ENCODE data around the gene DES.
A peak's percentile ranks its signal among the peaks of the same experiment; 100 is the strongest.

DES gene

GRCh38 chr2:219462349-219462748 lies 44.2 kb downstream of the DES start:
- H3K9me3 Mint-ChIP-seq: no peaks in the 10 kb centered on the region
- H3K36me3 Mint-ChIP-seq: no peaks in the 10 kb centered on the region
- peaks cover 5% of the 10 kb centered on the region for H3K4me1 Mint-ChIP-seq
- no peak overlapping the region for H3K4me3 Mint-ChIP-seq
- H3K27me3 Mint-ChIP-seq: peaks cover 38% of the 10 kb centered on the region
- no peak for ATAC-seq
- no peak overlapping the region for H3K27ac Mint-ChIP-seq

DNA sequence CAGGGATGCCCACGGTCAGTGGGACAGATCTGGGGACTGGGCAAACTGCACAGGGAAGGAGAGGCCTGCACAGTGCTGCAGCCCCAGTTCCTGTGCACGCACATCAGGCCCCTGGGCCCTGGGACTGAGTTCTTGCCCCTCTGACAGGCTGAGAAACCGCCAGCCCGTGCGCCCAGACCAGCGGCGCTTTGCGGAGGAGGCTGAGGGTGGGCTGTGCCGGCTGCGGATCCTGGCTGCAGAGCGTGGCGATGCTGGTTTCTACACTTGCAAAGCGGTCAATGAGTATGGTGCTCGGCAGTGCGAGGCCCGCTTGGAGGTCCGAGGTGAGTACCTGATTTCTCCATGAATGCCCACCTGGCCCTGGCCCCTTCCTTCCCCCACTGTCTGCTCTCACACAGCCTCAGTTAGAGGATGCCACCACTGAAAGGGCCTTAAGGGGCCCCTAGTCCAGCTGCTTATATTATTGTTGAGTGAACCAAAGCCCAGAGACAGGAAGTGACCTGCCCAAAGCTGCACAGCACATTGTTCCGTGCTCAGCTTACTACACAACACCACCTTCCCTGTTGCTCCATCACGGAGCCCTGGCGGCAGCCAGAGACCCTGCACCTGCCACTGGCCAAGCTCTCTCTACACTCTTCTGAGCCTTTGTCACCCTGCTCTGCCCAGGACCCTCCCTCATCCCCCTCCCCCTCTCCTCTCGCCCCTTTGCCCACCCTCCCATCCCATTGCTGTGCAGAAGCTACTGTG lies 46.3 kb downstream of the DES start:
- H3K4me1 Mint-ChIP-seq: no peaks in the 10 kb centered on the region
- H3K27me3 Mint-ChIP-seq: peaks cover 31% of the 10 kb centered on the region
- H3K27ac Mint-ChIP-seq: no peak overlapping the region
- H3K9me3 Mint-ChIP-seq: no peaks in the 10 kb centered on the region
- ATAC-seq: no peak
- no peaks in the 10 kb centered on the region for H3K36me3 Mint-ChIP-seq
- no peak overlapping the region for H3K4me3 Mint-ChIP-seq

DNA sequence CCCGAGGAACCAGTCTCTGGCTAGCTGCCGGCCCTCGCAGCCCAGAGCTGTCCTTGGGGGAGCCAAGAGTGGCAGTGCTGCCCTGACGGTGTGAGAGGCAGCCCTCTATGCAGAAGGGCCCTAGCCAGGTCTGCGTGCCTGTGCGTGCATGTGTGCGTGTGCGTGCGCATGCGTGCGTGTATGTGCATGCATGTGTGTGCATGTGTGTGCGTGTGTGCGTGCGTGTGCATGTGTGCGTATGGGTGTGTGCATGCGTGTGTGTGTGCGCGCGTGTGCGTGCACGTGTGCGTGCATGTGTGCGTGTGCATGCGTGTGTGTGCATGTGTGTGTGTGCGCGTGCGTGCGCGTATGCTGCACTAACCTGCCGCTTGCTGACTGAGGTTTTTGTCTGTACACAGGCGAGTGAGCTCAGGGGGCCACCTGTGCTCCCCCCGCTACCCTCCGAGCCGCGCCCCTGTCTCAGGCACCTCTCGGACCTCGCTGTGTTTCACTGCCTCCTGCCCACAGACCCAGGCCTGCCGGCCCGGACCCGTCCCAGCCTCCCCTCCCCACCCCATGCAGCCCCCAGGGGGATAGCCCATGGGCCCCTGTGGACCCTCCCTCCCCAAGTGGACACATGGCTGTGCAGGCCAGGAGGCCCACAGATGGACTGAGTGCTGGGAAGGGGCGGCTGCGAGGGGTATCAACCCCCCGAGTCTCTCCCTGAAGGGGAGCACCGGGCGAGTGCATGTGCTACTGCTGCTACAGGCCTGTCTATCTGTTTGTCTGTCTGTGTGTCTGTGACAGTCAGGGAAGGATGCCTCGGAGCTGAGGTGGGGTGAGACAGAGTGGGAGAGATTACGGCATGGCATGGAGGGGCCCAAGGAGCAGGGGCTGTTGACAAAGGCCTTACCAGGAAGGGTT lies 47.7 kb downstream of the DES start:
- H3K27me3 Mint-ChIP-seq: peaks cover 37% of the 10 kb centered on the region
- H3K4me1 Mint-ChIP-seq: no peaks in the 10 kb centered on the region
- no peak overlapping the region for H3K4me3 Mint-ChIP-seq
- no peak overlapping the region for H3K27ac Mint-ChIP-seq
- H3K9me3 Mint-ChIP-seq: no peaks in the 10 kb centered on the region
- H3K36me3 Mint-ChIP-seq: no peaks in the 10 kb centered on the region
- no peak for ATAC-seq

DNA sequence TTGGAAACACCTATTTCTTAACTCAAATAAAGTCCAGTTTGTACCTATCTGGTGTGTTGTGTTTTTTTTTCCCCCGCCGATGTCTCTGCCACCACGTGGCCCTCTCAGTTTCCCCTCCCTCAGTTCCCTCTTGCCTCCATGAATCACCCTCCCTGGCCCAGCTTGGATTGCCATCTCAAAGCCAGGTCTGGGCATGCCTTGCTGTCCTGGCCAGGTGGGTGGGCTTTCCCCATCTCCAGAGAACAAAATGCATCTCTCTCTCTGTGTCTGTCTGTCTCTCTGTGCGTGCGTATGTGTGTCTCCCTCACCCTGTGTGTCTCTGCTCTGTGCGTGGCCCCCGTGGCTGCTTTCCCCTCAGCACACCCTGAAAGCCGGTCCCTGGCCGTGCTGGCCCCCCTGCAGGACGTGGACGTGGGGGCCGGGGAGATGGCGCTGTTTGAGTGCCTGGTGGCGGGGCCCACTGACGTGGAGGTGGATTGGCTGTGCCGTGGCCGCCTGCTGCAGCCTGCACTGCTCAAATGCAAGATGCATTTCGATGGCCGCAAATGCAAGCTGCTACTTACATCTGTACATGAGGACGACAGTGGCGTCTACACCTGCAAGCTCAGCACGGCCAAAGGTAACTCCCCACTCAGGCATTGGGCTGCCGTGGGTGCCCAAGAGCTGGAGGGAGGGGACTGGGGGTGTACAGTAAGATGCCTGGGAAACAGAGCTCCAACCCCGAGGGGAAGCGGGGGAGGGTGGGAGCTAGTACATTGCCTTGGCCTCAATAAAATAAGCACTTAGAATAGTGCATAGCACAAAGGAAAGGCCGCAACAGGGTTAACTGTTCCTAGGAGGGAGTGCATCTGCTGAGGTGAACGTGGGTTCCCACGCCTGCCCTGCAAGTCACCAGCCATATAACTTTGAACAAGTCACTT lies 48.9 kb downstream of the DES start:
- H3K4me3 Mint-ChIP-seq: no peak overlapping the region
- H3K27ac Mint-ChIP-seq: no peak overlapping the region
- H3K4me1 Mint-ChIP-seq: no peaks in the 10 kb centered on the region
- no peaks in the 10 kb centered on the region for H3K36me3 Mint-ChIP-seq
- H3K27me3 Mint-ChIP-seq: peaks cover 37% of the 10 kb centered on the region
- H3K9me3 Mint-ChIP-seq: no peaks in the 10 kb centered on the region
- ATAC-seq: no peak

GRCh38 chr2:219467736-219468075 lies 49.5 kb downstream of the DES start:
- Mint-ChIP-seq H3K27ac (no peak overlapping the region), H3K4me1 (no peaks in the 10 kb centered on the region), H3K4me3 (no peak overlapping the region), H3K9me3 (no peaks in the 10 kb centered on the region), H3K36me3 (no peaks in the 10 kb centered on the region), H3K27me3 (peaks cover 37% of the 10 kb centered on the region)
- no peak for ATAC-seq

DNA sequence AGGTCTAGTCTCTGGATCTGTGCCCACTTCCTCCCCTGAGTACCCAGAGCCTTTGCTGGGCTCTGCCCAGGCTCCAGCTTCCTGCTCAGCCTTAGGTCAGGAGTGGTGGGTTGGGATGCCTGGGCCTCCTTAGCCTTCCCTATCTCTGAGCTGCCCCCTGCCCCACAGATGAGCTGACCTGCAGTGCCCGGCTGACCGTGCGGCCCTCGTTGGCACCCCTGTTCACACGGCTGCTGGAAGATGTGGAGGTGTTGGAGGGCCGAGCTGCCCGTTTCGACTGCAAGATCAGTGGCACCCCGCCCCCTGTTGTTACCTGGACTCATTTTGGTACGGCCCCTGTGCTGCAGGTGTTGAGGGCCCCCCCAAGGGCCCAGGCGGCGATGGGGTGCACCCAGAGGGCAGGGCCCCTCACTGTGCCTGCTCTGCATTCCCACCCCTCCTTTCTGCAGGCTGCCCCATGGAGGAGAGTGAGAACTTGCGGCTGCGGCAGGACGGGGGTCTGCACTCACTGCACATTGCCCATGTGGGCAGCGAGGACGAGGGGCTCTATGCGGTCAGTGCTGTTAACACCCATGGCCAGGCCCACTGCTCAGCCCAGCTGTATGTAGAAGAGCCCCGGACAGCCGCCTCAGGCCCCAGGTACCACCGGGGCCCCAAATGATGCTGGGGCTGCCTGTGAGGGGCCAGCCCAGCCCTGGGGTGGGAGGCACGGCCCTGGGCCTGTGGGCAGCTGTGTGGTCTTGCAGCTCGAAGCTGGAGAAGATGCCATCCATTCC lies 50.4 kb downstream of the DES start:
- Mint-ChIP-seq H3K36me3 (no peaks in the 10 kb centered on the region), H3K27me3 (peaks cover 44% of the 10 kb centered on the region), H3K4me1 (no peaks in the 10 kb centered on the region), H3K9me3 (no peaks in the 10 kb centered on the region), H3K4me3 (no peak overlapping the region), H3K27ac (no peak overlapping the region)
- no peak for ATAC-seq

DNA sequence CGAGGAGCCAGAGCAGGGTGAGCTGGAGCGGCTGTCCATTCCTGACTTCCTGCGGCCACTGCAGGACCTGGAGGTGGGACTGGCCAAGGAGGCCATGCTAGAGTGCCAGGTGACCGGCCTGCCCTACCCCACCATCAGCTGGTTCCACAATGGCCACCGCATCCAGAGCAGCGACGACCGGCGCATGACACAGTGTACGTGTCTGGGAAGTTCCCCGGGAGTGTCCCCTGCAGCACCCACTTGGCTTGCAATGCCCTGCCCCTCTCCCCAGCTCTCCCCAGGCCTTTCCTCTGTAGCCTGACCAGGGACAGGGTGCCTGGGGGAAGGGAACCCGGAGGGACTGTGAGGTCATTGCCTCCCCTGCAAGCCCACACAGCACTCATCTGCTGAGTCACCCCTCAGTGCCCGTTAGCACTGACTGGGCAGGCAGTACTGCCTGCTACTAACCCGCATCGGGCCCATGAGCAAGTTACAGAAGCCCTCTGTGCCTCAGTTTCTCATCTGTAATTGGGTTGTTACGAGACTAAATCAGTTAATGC lies 51.1 kb downstream of the DES start:
- H3K4me1 Mint-ChIP-seq: no peaks in the 10 kb centered on the region
- no peak overlapping the region for H3K4me3 Mint-ChIP-seq
- no peaks in the 10 kb centered on the region for H3K9me3 Mint-ChIP-seq
- no peaks in the 10 kb centered on the region for H3K36me3 Mint-ChIP-seq
- no peak for ATAC-seq
- H3K27ac Mint-ChIP-seq: no peak overlapping the region
- peaks cover 47% of the 10 kb centered on the region for H3K27me3 Mint-ChIP-seq

- H3K27me3 Mint-ChIP-seq: peaks cover 51% of the 10 kb centered on the region
- no peaks in the 10 kb centered on the region for H3K9me3 Mint-ChIP-seq
- no peak overlapping the region for H3K27ac Mint-ChIP-seq
- no peaks in the 10 kb centered on the region for H3K4me1 Mint-ChIP-seq
- ATAC-seq: no peak
- no peak overlapping the region for H3K4me3 Mint-ChIP-seq
- H3K36me3 Mint-ChIP-seq: no peaks in the 10 kb centered on the region
Observed at GRCh38 chr2:219470429-219470828, 52.3 kb downstream of the DES start.

- Mint-ChIP-seq H3K4me3 (no peak overlapping the region), H3K27ac (no peak overlapping the region), H3K36me3 (no peaks in the 10 kb centered on the region), H3K4me1 (peaks cover 5% of the 10 kb centered on the region), H3K27me3 (peaks cover 64% of the 10 kb centered on the region), H3K9me3 (no peaks in the 10 kb centered on the region)
- peak; percentile 29 for ATAC-seq
Observed at GRCh38 chr2:219471476-219472371, 53.5 kb downstream of the DES start.

DNA sequence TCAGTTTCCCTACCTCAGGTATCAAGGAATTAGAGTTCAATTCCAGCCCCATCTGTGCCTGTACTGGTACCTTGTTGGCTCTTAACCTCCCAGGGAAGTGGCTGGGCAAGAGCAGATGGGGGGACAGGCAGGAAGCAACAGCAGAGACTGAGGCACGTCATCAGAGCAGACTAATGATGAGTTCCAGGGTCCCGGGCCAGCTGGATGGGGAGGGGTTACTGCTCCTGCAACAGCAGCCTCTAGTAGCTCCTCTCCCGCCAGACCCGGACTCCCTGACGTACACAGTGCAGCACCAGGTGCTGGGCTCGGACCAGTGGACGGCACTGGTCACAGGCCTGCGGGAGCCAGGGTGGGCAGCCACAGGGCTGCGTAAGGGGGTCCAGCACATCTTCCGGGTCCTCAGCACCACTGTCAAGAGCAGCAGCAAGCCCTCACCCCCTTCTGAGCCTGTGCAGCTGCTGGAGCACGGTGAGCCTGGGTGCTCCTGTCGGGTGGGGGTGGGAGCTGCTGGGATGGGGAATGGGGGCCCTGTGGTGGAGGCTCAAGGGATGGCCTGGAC lies 54.5 kb downstream of the DES start:
- Mint-ChIP-seq H3K4me3 (no peak overlapping the region), H3K36me3 (no peaks in the 10 kb centered on the region), H3K4me1 (peaks cover 5% of the 10 kb centered on the region), H3K9me3 (no peaks in the 10 kb centered on the region), H3K27me3 (peaks cover 73% of the 10 kb centered on the region), H3K27ac (no peak overlapping the region)
- ATAC-seq: no peak

DNA sequence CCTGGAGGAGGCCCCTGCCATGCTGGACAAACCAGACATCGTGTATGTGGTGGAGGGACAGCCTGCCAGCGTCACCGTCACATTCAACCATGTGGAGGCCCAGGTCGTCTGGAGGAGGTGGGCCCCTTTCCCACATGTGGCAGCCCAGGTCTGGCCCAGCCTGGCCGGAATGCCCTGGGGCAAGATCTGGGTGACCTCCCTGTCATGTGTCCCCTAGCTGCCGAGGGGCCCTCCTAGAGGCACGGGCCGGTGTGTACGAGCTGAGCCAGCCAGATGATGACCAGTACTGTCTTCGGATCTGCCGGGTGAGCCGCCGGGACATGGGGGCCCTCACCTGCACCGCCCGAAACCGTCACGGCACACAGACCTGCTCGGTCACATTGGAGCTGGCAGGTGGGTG lies 55.3 kb downstream of the DES start:
- no peak for ATAC-seq
- Mint-ChIP-seq H3K4me3 (no peak overlapping the region), H3K27ac (no peak overlapping the region), H3K36me3 (no peaks in the 10 kb centered on the region), H3K27me3 (peaks cover 73% of the 10 kb centered on the region), H3K4me1 (peaks cover 5% of the 10 kb centered on the region), H3K9me3 (no peaks in the 10 kb centered on the region)

GRCh38 chr2:219474285-219475060 lies 56.3 kb downstream of the DES start:
- Mint-ChIP-seq H3K36me3 (no peaks in the 10 kb centered on the region), H3K27me3 (peaks cover 76% of the 10 kb centered on the region), H3K27ac (no peak overlapping the region), H3K4me3 (no peak overlapping the region), H3K4me1 (peaks cover 5% of the 10 kb centered on the region), H3K9me3 (no peaks in the 10 kb centered on the region)
- no peak for ATAC-seq

DNA sequence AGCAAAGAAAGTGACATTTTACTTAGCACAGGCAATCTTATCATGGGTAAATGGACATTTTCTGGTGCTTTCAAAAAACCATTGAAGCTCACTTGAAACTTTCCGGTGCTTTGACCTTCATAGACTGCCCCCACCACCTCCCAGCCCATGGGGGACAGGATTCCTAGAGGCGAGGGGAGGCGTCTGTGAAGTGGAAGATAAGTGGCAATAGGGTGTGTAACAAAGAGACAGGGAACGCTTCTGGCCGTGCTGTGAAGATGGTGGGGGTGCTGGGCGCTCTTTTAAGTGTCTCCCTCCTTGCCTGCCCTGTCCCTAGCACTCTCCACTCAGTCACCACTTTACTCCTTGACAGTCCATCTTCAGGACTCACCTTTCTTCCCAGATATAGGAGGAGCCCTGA lies 57.1 kb downstream of the DES start:
- Mint-ChIP-seq H3K27me3 (peaks cover 76% of the 10 kb centered on the region), H3K36me3 (no peaks in the 10 kb centered on the region), H3K27ac (no peak overlapping the region), H3K4me1 (peaks cover 5% of the 10 kb centered on the region), H3K4me3 (no peak overlapping the region), H3K9me3 (no peaks in the 10 kb centered on the region)
- ATAC-seq: no peak
